Stimulated activated CD4-positive, alpha-beta T cell treated with anti-CD3 and anti-CD28 coated beads, Interleukin-15, amount 100 ng/mL, for 24 hours (primary cell): ENCODE measurements around the gene REXO4.
A peak's percentile ranks its signal among the peaks of the same experiment; 100 is the strongest.
"Not testable (repeated sequence)": the region's sequence is repeated elsewhere in the genome, so short reads cannot be mapped to it uniquely, and the experiment has no call there.

ENCODE experiments used
- DNase-seq: peaks from one replicate; pipeline ENCODE4 v3.0.0-alpha.2; 2020

REXO4 gene

GRCh38 chr9:133384736-133385321 lies 33.0 kb downstream of the REXO4 start:
- DNase-seq = no peak

- DNase-seq = no peak
These were observed 34.4 kb downstream of the REXO4 start for GRCh38 chr9:133383438-133383837.

- DNase-seq = no peak
These were observed 35.2 kb downstream of the REXO4 start for GRCh38 chr9:133382507-133383141.

GRCh38 chr9:133380734-133381133 lies 37.1 kb downstream of the REXO4 start:
- DNase-seq = no peak

- DNase-seq = no peak
These were observed 38.4 kb downstream of the REXO4 start for GRCh38 chr9:133379153-133380086.

GRCh38 chr9:133378408-133378962 lies 39.3 kb downstream of the REXO4 start:
- DNase-seq = no peak

GRCh38 chr9:133377721-133378216 lies 40.0 kb downstream of the REXO4 start:
- DNase-seq = no peak

- DNase-seq = not testable (repeated sequence)
These were observed 40.5 kb downstream of the REXO4 start for GRCh38 chr9:133377280-133377679.

GRCh38 chr9:133375724-133376654 lies 41.8 kb downstream of the REXO4 start, which contains the start of the genes STKLD1 and SURF4:
TSS of gene STKLD1 (plus strand) at chr9:133376366. CDS start at chr9:133376474, 108 bp downstream.
TSS of gene SURF4 (minus strand) at chr9:133376060. CDS start at chr9:133375969, 91 bp downstream.
- peak; percentile 96 for DNase-seq

GRCh38 chr9:133375116-133375723 lies 42.6 kb downstream of the REXO4 start:
- no peak for DNase-seq

GRCh38 chr9:133374612-133375115 lies 43.1 kb downstream of the REXO4 start:
- no peak for DNase-seq

GRCh38 chr9:133372144-133372543 lies 45.7 kb downstream of the REXO4 start:
- DNase-seq = no peak

GRCh38 chr9:133371261-133371711 lies 46.5 kb downstream of the REXO4 start:
- DNase-seq = peak; percentile 89

GRCh38 chr9:133370685-133371084 lies 47.1 kb downstream of the REXO4 start:
- no peak for DNase-seq

GRCh38 chr9:133369933-133370332 lies 47.9 kb downstream of the REXO4 start:
- DNase-seq = no peak

GRCh38 chr9:133369422-133369821 lies 48.4 kb downstream of the REXO4 start:
- DNase-seq = no peak

GRCh38 chr9:133368249-133368881 lies 49.4 kb downstream of the REXO4 start:
- DNase-seq = no peak

- DNase-seq = no peak
These were observed 50.0 kb downstream of the REXO4 start for GRCh38 chr9:133367778-133368177.

- DNase-seq = no peak
These were observed 50.6 kb downstream of the REXO4 start for GRCh38 chr9:133367221-133367620.

- no peak for DNase-seq
These were observed 51.4 kb downstream of the REXO4 start for GRCh38 chr9:133366435-133366834.
